GM19239 (cell line): ENCODE measurements around the gene HOXA2.
A peak's percentile ranks its signal among the peaks of the same experiment; 100 is the strongest.

Source experiments
- DNase-seq: peaks from one replicate; pipeline ENCODE4 v3.0.0; 2011; ENCODE audit warnings: low spot score; ENCODE audit not compliant: insufficient read length
- FAIRE-seq: peaks from 2 replicates; lab custom pipeline; 2011; peaks lifted over from hg19 to GRCh38; lab: Jason Lieb, UNC

Gene HOXA2

DNA sequence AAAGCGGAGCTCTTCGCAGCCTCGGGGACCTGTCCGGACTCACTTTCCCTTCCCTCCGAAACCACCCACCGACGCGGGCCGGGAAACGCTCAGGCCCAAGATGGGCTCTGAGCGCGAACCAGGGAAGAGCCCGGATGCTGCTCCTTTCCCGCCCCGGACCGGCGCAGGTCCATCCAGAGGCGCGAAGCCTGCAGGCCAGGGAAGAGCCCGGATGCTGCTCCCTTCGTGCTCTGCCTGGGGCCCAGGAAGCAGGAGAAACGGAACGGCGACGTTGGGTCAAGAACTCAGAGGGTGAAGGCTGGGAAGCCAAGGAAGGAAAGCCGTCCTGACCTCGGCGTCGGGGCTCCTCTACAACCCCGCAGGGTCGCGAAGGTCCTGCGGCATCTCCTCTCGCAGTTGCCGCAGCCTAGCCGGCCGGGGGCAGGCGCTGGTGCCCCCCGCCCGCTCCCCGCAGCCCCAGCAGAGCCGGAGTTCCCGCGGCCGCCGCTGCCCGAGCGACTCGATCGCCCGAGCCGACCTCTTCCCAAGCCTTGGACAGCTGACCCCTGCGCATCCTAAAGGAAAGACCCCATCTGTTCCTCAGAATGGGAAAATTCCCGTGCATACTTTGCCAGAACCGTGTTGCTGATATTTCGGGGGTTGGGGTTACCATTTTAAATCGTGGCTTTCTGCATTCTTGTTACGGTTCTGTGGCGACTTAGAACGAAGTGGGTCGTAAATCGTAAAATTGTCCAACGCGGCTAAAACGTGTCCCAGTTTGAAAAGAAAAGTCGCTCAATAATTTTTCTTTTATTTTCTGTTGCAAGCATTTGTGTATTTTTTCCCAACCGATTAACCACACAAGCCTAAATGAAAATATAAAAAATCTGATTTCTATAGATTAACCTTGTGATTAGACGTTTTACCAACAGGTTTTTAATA lies 14.2 kb downstream of the HOXA2 start:
- no peak for FAIRE-seq
- DNase-seq, result no peak

DNA sequence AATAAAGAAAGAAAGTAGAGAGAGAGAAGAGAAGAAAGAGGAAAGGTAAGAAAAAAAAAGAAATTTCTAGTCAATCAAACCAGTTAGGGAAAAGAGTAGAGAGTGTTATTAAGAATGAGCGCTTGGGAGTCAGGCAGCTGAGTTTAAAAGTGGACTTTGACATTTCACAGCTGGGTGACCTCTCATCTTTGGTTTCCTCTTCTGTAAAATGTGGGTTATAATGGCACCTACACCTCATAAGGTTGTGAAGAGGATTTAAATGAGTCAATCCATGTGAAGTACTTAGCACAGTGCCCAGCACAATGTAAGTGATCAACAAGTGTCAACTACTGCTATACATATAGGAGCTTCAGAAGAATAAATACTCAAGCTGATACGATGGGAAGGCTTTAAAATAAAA lies 18.8 kb downstream of the HOXA2 start:
- FAIRE-seq (no peak), DNase-seq (no peak)

DNA sequence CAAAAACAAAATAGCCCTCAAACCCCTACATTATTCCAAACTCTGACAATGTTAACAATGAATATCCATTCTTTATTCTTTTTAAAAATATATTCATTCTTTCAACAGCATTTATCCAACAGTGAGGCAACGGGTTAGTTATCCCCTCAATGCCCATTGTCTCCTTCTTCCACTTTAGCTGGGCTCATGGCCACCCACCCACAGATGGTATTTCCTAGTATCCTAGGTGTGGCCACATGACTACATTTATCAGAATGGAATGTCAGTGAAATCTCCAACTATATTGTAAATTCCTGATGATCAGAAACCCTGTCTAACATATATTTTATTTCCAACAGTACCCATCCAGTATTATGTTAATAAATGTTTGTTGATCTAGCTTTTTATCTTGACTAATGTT lies 20.3 kb downstream of the HOXA2 start:
- no peak for DNase-seq
- no peak for FAIRE-seq

DNA sequence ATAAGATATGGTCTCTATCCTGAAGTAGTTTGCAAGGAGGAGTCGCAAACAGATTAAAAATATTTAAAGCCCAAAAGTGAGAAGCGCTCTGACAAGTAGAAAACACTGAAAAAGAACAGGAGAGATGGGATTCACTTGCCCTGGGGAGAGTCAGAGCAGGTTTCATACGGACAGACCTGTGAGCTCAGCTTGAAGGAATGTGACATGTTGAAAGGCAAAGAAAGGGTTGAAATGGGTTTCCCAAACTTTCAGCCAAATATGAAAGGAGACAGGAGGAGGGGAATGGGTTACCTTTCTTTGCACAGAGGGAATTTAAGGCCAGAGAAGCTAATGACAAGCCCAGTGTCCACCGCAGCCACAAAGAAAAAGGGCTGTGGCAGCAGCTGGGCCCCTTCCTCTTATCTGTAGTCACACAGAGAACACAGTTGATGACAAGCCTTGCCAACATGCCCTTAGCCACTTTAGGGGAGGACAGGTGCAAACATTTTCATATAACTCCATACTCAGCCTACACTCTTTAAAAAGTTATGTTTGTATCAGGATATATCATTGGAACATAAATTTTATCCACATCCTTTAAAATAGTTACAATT lies 21.5 kb downstream of the HOXA2 start:
- no peak for DNase-seq
- FAIRE-seq, result no peak

DNA sequence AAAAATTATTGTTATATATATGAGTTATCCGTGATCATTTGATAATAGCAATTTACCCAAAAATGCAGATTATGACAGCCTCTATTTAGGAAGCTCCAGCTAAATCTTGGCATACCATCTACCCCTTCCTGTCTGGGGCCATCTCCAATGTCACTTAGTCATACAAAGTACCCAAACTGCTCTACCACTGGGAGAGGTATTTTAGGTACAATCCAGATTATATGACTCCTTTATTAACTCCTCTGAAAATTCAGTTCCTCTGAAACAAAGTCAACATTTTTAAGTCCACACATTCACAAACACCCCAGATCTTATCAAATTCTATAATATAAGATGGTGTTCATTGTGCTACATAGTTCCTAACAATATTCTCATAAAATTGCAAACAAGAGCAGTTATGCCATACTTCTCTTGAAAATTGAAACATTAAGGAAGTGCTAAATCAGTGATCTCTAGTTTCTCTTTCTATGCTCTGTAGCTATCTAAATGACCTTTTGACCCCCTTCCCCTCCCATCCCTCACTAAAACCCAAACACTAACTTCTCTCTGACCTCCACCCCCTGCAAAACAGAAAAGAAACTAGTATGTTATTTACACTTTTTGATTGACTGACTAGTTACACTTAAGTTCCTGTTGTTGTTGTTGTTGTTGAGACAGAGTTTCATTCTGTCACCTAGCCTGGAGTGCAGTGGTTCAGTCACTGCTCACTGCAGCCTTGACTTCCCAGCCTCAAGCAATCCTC lies 23.1 kb downstream of the HOXA2 start:
- no peak for DNase-seq
- peak; percentile 49 for FAIRE-seq

DNA sequence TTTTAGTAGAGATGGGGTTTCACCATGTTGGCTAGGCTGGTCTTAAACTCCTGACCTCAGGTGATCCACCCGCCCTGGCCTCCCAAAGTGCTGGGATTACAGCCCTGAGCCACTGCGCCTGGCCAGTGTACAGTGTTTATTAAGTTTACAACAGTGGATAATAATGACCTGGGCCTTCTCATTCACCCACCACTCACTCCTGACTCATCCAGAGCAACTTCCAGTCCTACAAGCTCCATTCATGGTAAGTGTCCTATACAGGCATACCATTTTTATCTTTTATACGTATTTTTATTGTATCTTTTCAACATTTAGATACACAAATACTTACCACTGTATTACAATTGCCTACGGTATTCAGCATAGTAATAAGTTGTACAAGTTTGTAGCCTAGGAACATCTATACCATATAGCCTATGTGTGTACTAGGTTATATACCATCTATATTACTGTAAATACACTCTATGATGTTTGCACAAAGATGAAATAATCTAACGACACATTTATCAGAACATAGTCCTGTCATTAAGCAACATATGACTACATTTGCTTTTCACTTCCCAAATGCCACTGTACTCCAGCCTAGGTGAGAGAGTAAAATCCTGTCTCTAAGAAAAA lies 23.8 kb downstream of the HOXA2 start:
- DNase-seq, result no peak
- FAIRE-seq, result no peak

DNA sequence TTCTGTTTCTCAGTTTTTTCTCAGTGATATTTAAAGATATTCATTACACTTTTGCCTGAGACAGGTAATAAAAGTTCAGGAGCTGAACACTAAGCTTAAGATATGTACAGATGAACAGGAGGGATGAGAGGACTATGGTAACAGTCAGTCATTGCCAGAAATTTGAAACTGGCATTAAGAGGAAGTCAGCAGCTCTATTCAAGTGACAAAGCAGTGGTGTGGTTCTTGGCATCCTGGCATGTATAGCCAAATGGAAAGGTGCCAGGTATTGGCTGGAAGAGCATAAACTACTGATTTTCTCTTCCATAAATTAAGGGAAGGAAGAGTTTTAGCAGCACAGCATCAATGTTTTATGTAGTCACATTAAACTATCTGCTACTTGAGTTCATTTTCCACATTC lies 29.4 kb downstream of the HOXA2 start:
- FAIRE-seq (no peak), DNase-seq (no peak)

DNA sequence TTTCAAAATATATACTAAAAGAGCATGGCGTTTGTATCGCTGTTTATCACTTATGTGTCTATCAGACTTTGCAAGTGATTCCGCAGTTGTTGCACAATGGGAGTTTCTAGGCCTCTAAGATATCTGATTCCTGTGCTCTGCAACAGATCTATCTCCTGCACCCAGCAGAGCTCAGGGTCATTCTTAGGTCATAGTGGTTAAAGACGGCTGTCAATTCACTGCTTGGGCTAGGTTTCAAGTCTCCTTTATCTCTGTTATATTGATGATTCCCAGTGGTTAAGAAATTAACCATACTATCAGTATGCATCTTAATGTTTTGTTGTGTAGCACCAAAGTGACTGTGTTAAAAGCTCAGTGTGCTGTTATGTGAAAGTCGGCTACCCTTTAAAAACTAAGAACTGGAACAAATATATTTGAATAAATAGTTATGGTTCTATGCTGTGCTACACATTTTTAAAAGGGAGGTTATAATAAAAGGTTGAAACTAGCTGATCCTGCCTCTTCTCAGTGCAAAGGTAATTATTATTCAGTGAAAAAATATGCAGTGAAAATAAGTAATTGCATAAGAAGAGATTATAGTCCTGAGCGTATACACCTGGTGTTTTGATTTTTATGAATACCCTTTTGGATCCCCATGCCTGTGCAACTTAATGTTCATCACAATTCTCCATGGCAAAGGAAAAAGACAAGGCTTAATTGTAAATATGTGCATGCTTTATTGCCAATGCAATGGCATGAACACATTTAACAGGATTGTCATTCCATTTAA lies 30.7 kb downstream of the HOXA2 start:
- DNase-seq (no peak), FAIRE-seq (no peak)

DNA sequence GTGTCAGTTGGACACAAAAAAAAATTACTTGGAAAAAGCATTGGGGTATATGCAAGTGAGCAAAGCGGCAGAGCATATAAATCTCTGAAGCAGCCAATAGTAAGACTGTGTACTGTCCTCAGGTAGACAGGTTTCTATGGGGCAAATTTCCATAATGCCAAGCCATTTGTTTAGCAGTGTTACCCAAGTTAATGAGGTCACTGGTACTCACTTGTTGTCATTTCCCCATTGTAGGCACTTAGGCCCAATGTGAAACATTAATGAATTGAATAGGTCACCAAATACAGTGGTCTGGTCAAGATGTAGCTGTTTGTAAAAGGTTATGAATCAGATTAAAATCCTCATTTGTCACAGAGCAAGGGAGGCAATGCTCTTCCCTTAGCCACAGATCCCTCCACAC lies 34.2 kb downstream of the HOXA2 start:
- DNase-seq, result no peak
- FAIRE-seq, result no peak

DNA sequence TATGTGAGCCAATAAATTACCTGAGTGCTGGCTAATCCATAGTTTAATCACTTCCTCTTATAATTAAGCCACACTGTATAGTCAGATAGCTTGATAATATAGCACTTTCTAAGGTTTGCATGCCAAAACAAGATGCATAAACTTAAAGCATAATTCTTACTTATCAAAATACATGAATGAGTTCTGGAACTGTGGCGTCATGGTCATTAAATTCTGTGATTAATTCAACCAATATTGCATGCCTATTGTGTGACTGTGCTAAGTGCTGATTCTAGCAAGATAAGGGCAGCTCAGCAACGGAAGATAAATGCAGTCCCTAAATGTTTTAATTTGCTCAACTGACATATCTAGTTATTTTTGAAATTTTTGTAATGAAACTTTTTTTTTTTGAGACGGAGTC lies 36.3 kb downstream of the HOXA2 start:
- FAIRE-seq (no peak), DNase-seq (no peak)

DNA sequence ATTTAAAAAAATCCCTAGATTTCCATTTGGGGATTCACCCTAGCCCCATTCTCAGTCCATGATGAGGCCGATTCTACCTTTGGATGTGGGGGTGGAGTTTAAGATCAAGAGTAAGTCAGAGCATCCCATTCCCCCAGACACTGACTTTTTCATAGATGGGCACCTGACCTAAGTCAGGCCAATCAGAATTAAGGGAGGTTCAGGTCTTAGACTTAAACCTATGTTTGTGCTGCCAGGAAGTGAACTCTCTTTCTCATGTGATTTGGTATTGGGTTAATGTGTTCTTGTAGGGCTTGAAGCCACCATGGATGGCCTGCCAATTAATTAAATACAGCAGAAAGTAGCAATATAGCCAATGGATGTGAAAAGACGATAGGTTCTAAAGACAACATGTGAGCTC lies 36.8 kb downstream of the HOXA2 start:
- DNase-seq (no peak), FAIRE-seq (no peak)

DNA sequence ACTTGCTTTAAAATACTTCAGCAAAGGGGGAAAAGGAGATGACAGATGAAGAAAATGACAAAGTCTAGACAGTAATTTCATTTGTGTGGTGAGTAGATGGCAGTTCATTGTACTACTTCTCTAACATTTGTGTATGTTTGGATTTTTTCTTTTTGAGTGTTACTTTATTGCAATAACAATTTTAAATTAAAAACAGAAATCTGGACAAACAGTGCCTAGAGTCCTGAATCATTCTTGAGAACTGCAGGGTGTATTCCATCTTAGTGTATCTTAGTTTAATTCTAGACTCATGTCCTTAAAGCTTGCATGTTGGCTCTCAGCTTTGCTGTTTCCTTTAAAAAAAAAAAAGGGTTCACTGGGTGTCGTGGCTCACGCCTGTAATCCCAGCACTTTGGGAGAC lies 37.8 kb downstream of the HOXA2 start:
- no peak for DNase-seq
- FAIRE-seq, result no peak

DNA sequence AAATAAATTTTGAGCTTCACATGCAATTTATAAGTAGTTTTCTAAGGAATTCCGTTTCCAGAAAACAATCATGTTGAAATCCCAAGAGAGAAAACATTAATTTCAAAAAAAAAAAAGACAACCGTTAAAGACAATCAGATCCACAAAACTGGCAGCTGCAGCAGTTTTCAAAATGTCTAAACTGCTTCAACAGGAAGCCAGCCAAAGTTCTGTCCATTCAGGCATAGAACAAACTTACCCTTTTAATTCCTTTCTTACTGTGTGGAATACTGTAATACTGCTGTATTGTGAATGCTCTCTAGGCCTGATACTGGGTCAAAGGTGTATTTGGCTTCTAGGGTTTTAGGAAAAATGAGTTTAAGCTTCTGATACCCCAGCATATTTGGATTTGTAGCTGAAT lies 38.3 kb downstream of the HOXA2 start:
- DNase-seq (no peak), FAIRE-seq (no peak)

DNA sequence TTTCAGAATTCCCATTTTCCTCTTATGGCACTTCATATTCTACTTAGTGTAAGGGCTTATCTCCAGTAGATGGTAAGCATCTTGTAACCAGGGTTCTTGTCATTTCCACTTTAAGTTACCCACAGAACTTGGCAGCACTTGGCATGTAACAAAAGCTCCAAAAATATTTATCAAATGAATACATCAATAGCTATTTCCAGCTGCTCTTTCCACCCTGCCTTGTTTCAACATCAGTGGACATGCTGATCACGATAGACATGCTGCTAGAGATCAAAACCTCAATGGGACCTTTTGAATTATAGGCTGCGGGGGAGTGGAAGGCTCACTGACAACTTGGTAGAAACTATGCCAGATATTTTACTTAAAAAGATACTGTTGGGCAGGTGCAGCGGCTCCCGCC lies 39.5 kb downstream of the HOXA2 start:
- no peak for DNase-seq
- no peak for FAIRE-seq

DNA sequence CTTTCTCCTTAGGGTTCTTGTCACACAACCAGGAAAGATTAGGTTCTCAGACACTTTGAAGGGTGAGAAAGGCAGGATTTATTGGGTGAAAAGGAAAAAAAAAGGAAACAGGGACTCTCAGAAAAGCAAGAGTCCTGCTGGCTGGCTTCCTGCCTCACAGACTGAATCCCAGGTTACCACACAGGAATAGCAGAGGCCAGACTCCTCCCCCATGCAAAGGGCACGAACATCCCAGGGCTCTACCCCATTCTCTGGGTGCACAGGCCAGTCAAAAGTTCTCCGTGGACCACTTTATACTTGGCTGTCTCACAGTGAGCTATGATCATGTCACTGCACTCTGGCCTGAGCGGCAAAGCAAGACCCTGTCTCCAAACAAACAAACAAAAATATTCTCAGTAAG lies 49.3 kb downstream of the HOXA2 start:
- FAIRE-seq (no peak), DNase-seq (no peak)

DNA sequence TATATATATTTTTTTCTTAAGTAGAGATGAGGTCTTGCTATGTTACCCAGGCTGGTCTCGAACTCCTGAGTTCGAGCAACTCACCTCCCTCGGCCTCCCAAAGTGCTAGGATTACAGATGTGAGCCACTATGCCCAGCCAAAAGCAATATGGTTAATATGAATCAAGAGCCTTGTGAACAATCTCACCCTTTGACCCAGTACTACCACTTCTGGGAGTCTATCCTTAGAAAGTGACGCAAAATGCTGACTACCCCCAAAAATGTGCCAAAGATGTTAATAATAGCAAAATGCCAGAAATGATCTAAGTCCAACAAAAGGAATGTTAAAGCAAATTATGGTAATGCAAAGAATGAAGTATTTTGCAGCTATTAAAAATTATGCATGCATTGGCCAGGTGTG lies 51.0 kb downstream of the HOXA2 start:
- FAIRE-seq, result no peak
- no peak for DNase-seq
